ENCODE data around the gene AICDA. TPM values are rescaled to one million over a fixed set of nuclear protein-coding genes. Genes with fewer than 3 reads are reported as not detected.
"Not testable (repeated sequence)": the region's sequence is repeated elsewhere in the genome, so short reads cannot be mapped to it uniquely, and the experiment has no call there.

Gene AICDA
- total and polyA plus RNA-seq, 10 donors, result 0.24 to 1.6 (median 0.78) TPM

- H3K27me3 ChIP-seq (replicated peaks in 1 of 7), result no peaks in the 10 kb centered on the region
- no peak overlapping the region for H3K4me3 ChIP-seq
- H3K9me3 ChIP-seq, result no peaks in the 10 kb centered on the region
- 12 to 39% (median 15%) methylated on average over 3 of the region's 3 CpGs for WGBS, 5 donors
- peaks cover 0 to 14% (median 0%) of the 10 kb centered on the region in 6 donors for H3K4me1 ChIP-seq
- TF ChIP-seq CTCF (IDR thresholded peaks at IDR 0.05 in 8 of 11, conservative IDR thresholded peaks at IDR 0.05 in 3 of 11) (no peak), POLR2AphosphoS5 (IDR thresholded peaks at IDR 0.05) (no peak), POLR2A (IDR thresholded peaks at IDR 0.05) (no peak)
- DNase-seq, result no peak
- no peak overlapping the region for H3K27ac ChIP-seq
- intact Hi-C loops (cut with DNase I; ENCODE audit: low total_unique reads), result no loop called here
- no peaks in the 10 kb centered on the region for H3K36me3 ChIP-seq
These were observed 16.9 kb upstream of the AICDA start for GRCh38 chr12:8629486-8630033.

GRCh38 chr12:8628731-8629130 is 16.1 kb upstream of the AICDA start:
- Histone ChIP-seq H3K4me1 (peaks cover 0 to 14% (median 0%) of the 10 kb centered on the region in 6 donors), H3K4me3 (no peak overlapping the region), H3K36me3 (no peaks in the 10 kb centered on the region), H3K9me3 (no peaks in the 10 kb centered on the region), H3K27ac (no peak overlapping the region), H3K27me3 (replicated peaks in 1 of 7) (no peaks in the 10 kb centered on the region)
- TF ChIP-seq CTCF (IDR thresholded peaks at IDR 0.05 in 8 of 11, conservative IDR thresholded peaks at IDR 0.05 in 3 of 11) (no peak), POLR2A (IDR thresholded peaks at IDR 0.05) (no peak), POLR2AphosphoS5 (IDR thresholded peaks at IDR 0.05) (no peak)
- intact Hi-C loops (cut with DNase I; ENCODE audit: low total_unique reads), result no loop called here
- WGBS, 5 donors, result 71 to 91% (median 79%) methylated on average over 3 of the region's 3 CpGs
- DNase-seq, result no peak

GRCh38 chr12:8624750-8625149 is 12.1 kb upstream of the AICDA start:
- H3K27me3 ChIP-seq (replicated peaks in 1 of 7); H3K27ac ChIP-seq; H3K9me3 ChIP-seq; H3K4me3 ChIP-seq; DNase-seq; H3K36me3 ChIP-seq; intact Hi-C loops (cut with DNase I; ENCODE audit: low total_unique reads): not testable (repeated sequence)
- WGBS, 5 donors, result 95 to 100% (median 98%) methylated on average over 5 to 26 of the region's 26 CpGs
- peaks cover 0 to 10% (median 1%) of the 10 kb centered on the region in 6 donors for H3K4me1 ChIP-seq

GRCh38 chr12:8622646-8623045 is 10.0 kb upstream of the AICDA start:
- Histone ChIP-seq H3K27me3 (replicated peaks in 1 of 7) (no peaks in the 10 kb centered on the region), H3K27ac (no peak overlapping the region), H3K4me3 (no peak overlapping the region), H3K4me1 (peaks cover 0 to 22% (median 8%) of the 10 kb centered on the region in 6 donors), H3K9me3 (peaks cover 0 to 8% (median 0%) of the 10 kb centered on the region in 8 donors), H3K36me3 (no peaks in the 10 kb centered on the region)
- 62 to 79% (median 71%) methylated on average over 4 of the region's 4 CpGs for WGBS, 5 donors
- intact Hi-C loops (cut with DNase I; ENCODE audit: low total_unique reads), result no loop called here
- TF ChIP-seq POLR2AphosphoS5 (IDR thresholded peaks at IDR 0.05) (no peak), CTCF (IDR thresholded peaks at IDR 0.05 in 8 of 11, conservative IDR thresholded peaks at IDR 0.05 in 3 of 11) (no peak), POLR2A (IDR thresholded peaks at IDR 0.05) (no peak)
- DNase-seq, result no peak

GRCh38 chr12:8615206-8615605 is 2.5 kb upstream of the AICDA start:
- intact Hi-C loops (cut with DNase I; ENCODE audit: low total_unique reads), result no loop called here
- no peak overlapping the region for H3K4me3 ChIP-seq
- no peaks in the 10 kb centered on the region for H3K27me3 ChIP-seq (replicated peaks in 1 of 7)
- peaks cover 0 to 22% (median 8%) of the 10 kb centered on the region in 6 donors for H3K4me1 ChIP-seq
- DNase-seq, result no peak
- H3K36me3 ChIP-seq, result no peaks in the 10 kb centered on the region
- H3K27ac ChIP-seq, result no peak overlapping the region
- 79 to 88% (median 86%) methylated on average over 6 of the region's 6 CpGs for WGBS, 5 donors
- H3K9me3 ChIP-seq, result no peaks in the 10 kb centered on the region
- no peak for TF ChIP-seq POLR2AphosphoS5 (IDR thresholded peaks at IDR 0.05)
- no peak for TF ChIP-seq POLR2A (IDR thresholded peaks at IDR 0.05)
- no peak for TF ChIP-seq CTCF (IDR thresholded peaks at IDR 0.05 in 8 of 11, conservative IDR thresholded peaks at IDR 0.05 in 3 of 11)

- peaks cover 0 to 19% (median 9%) of the 10 kb centered on the region in 6 donors for H3K4me1 ChIP-seq
- intact Hi-C loops (cut with DNase I; ENCODE audit: low total_unique reads); H3K36me3 ChIP-seq; H3K27me3 ChIP-seq (replicated peaks in 1 of 7); H3K9me3 ChIP-seq; DNase-seq; H3K4me3 ChIP-seq; H3K27ac ChIP-seq: not testable (repeated sequence)
- 38 to 100% (median 87%) methylated on average over 1 of the region's 1 CpG for WGBS, 5 donors
These were observed 1.2 kb upstream of the AICDA start for GRCh38 chr12:8613881-8614280.

Measured in spleen (tissue), 11 donors.